ENCODE data around the gene DMD.

Gene DMD

DNA sequence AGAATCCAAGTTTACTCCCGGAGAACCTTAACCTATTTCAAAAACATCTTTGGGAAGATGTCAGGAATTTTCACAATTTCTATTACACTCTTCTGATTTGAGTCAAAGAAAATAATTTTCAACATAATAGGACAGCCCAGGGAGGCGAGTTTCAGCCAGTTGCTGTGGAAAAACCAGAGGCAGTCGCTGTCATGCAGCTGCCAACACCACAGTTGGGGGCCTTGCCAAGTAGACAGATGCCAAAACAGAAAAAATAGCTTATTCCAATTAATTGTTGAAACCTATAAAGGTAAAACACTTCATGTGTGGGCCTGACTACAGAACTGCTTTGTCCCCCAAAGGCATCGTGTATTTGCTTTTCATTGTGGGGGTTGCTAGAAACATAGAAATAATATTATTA lies 225.8 kb downstream of the DMD start:
- no peak overlapping the region for H3K27ac ChIP-seq
- TF ChIP-seq ZFX (IDR thresholded peaks at IDR 0.05): no peak
- TF ChIP-seq, protein P1, sequence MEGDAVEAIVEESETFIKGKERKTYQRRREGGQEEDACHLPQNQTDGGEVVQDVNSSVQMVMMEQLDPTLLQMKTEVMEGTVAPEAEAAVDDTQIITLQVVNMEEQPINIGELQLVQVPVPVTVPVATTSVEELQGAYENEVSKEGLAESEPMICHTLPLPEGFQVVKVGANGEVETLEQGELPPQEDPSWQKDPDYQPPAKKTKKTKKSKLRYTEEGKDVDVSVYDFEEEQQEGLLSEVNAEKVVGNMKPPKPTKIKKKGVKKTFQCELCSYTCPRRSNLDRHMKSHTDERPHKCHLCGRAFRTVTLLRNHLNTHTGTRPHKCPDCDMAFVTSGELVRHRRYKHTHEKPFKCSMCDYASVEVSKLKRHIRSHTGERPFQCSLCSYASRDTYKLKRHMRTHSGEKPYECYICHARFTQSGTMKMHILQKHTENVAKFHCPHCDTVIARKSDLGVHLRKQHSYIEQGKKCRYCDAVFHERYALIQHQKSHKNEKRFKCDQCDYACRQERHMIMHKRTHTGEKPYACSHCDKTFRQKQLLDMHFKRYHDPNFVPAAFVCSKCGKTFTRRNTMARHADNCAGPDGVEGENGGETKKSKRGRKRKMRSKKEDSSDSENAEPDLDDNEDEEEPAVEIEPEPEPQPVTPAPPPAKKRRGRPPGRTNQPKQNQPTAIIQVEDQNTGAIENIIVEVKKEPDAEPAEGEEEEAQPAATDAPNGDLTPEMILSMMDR (conservative IDR thresholded peaks at IDR 0.05): no peak

DNA sequence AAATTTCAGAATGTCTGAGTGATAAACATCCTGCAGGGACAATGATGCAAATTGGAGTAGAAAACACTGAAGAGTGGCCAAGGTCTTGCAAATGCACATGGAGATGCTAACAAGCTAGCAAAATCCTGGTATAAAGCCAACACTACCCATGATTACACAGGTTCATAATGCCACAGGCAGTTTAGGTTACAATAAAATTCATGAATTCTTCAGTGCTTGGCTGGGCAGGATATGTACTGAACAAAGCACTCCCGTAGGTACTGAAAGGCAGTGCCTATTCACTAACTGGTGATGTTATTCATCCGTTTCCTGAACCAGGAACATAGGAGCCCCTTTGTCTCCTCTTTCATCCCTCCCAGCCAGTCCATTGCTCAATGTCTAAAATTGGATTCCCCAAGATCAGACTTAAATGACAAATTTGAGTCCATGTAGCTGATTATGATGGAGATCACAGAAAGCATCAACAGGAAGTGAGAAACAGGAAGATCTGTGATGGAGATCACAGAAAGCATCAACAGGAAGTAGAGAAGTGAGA lies 244.5 kb downstream of the DMD start:
- TF ChIP-seq ZFX (IDR thresholded peaks at IDR 0.05): no peak
- TF ChIP-seq, protein P1 (conservative IDR thresholded peaks at IDR 0.05): no peak

DNA sequence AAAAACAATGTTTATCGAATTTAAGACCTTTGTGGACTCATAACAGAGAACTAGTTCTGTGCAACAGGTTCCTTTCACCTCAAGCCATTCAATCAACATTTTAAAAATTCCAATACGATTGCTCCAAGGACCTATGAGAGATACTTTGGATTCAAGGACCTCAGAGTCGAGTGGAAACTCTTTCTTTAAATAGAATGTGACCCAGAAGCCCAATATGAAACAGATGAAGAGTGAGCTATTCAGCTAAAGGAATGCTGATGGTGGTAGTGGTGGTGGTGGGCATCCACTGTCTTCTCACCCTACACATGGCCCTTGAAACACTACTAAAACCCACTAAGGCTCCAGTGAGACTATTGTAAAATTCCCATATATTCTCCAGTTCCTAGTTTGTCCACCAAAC lies 257.2 kb downstream of the DMD start:
- H3K27ac ChIP-seq: no peak overlapping the region
- no peak for TF ChIP-seq ZFX (IDR thresholded peaks at IDR 0.05)
- TF ChIP-seq, protein P1 (conservative IDR thresholded peaks at IDR 0.05): no peak

More for the DNA sequence above, 244.5 kb downstream of the DMD start:
- no peak overlapping the region for H3K27ac ChIP-seq

DNA sequence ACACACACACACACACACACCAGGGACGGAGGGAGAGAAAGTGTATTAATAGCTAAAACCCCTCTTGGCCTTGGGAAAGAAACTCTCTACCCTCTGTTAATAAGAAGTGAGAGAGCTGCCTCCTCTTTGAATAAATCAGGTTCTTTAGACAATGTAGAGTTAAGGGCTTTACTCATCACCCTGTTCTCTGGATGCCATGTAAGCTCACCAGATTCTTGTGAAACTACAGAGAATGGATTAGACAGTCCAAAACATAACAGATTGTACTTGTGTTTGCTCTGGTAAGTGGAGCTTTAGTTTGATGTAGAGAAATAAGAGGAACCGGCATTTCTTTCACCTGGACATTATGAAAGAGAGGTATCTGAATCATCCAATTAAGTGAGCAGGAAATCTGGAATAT lies 263.2 kb downstream of the DMD start:
- no peak overlapping the region for H3K27ac ChIP-seq
- no peak for TF ChIP-seq ZFX (IDR thresholded peaks at IDR 0.05)
- TF ChIP-seq, protein P1 (conservative IDR thresholded peaks at IDR 0.05): no peak

DNA sequence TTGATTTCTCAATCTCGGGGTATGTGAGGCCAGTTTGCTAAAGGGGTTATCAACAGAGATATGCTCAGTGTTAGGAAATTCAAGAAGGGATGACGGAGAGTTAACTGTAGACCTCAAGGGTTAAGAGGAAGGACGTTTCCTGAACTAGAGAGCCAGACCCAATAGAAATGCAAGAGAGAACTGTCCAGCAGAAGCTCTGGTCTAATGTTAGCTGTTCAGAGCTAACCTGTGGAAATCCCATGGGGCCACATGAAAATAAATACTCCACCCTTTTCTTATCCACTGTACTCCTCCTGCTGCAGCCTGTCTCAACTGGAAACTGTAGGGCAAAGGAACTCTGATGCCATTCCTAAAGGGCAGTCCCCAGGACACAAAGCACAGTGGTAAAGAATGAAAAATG lies 274.3 kb downstream of the DMD start:
- TF ChIP-seq, protein P1 (conservative IDR thresholded peaks at IDR 0.05): no peak
- no peak for TF ChIP-seq ZFX (IDR thresholded peaks at IDR 0.05)
- H3K27ac ChIP-seq: no peak overlapping the region

DNA sequence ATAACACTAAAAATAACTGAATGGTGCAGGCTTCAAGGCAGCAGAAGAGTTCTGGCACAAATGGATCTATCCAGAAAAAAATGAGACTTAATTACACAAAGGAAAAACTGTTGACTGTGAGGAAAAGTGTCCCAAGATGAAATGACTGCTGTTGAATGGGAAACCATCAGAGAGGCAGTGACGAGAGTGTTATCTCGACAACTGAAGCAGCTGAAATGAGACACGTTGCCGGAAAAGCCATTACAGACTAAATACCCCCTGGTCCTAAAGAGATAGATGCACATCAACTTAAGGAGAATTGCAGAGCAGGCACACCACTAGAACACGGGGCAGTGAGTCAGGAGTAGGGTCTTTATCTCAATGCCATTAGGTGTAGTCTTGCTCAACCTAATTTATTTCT lies 277.8 kb downstream of the DMD start:
- TF ChIP-seq ZFX (IDR thresholded peaks at IDR 0.05): no peak
- TF ChIP-seq, protein P1 (conservative IDR thresholded peaks at IDR 0.05): no peak
- H3K27ac ChIP-seq: no peak overlapping the region

DNA sequence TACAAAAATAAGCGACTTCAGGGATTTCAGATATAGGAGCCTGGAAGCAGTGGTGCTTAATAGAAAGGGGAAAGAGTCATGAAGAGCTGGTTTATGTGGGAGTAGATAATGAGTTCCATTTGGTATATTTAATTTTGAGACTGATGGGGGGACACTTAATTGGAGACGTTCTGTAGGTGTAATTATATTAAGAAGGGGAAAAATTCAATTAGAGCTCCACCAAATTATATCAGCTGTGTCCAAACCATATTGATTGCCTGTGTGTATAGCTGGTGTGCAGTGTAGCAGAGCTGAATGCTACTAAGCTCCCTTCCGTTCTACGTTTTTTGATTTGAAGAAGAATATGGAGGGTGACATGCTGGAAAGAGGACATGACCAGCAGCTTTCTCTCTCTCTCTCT lies 282.3 kb downstream of the DMD start:
- no peak for TF ChIP-seq ZFX (IDR thresholded peaks at IDR 0.05)
- TF ChIP-seq, protein P1 (conservative IDR thresholded peaks at IDR 0.05): no peak
- no peak overlapping the region for H3K27ac ChIP-seq

Data from C4-2B (cell line).